HEK293 (cell line): ENCODE data around the gene PCDH12.

ENCODE experiments used
- CTCF ChIA-PET: fragments of 350-600 bp; formaldehyde crosslinking; extraction: SDS; loops from one replicate; lab custom pipeline; 2021; ENCODE audit warnings: antibody characterized with exemption; lab: Yijun Ruan, JAX
- POLR2A ChIA-PET: fragments of 300-600 bp; formaldehyde crosslinking; extraction: SDS; loops from one replicate; lab custom pipeline; 2020; ENCODE audit warnings: antibody characterized with exemption, inconsistent platforms; lab: Yijun Ruan, JAX
- H3K27ac ChIP-seq: fragments of 200-500 bp; sonication (Bioruptor generic); 2 replicates; pipeline ENCODE4 v1.5.1; 2014; ENCODE audit warnings: low read depth, low read length, control low read depth, inconsistent platforms; ENCODE audit errors: extremely low read depth
- H3K36me3 ChIP-seq, 2 experiments: fragments of 200-500 bp in 1 of 2; sonication (Bioruptor generic) in 1 of 2; 1 replicate in 1 of 2; 2 replicates in 1 of 2; pipeline ENCODE4 v1.5.1; 2014 to 2017; ENCODE audit warnings: inconsistent platforms in 2 of 2, low read length in 2 of 2; ENCODE audit not compliant: control insufficient read depth in 2 of 2, insufficient read depth in 1 of 2
- H3K4me1 ChIP-seq: fragments of 200-500 bp; sonication (Bioruptor generic); 2 replicates; pipeline ENCODE4 v1.5.1; 2014; ENCODE audit warnings: mild to moderate bottlenecking, low read length, inconsistent platforms; ENCODE audit not compliant: control insufficient read depth, insufficient read depth
- H3K4me3 ChIP-seq: 2 replicates; pipeline ENCODE4 v1.5.1; 2011; ENCODE audit warnings: low read depth, mild to moderate bottlenecking, control low read depth, low read length, moderate library complexity
- H3K9me3 ChIP-seq: fragments of 200-500 bp; sonication (Bioruptor generic); 2 replicates; pipeline ENCODE4 v1.5.1; 2014; ENCODE audit warnings: low read depth, low read length, inconsistent platforms; ENCODE audit not compliant: control insufficient read depth, insufficient read depth
- AEBP2 ChIP-seq: fragments of 450-650 bp; formaldehyde crosslinking; IDR thresholded peaks from 2 replicates; pipeline ENCODE4 v1.5.1; 2016; ENCODE audit warnings: missing biosample characterization, missing genetic modification characterization, borderline replicate concordance
- KLF8 ChIP-seq: fragments of 450-650 bp; formaldehyde crosslinking; IDR thresholded peaks from 2 replicates; pipeline ENCODE4 v1.5.1; 2016; ENCODE audit warnings: missing biosample characterization, missing genetic modification characterization
- MEIS1 ChIP-seq: sonication (generic); formaldehyde crosslinking; IDR thresholded peaks from 2 replicates; pipeline ENCODE4 v1.8.1; 2022; ENCODE audit warnings: missing genetic modification reagents, mild to moderate bottlenecking, borderline replicate concordance
- OVOL3 ChIP-seq: fragments of 450-650 bp; formaldehyde crosslinking; IDR thresholded peaks from 2 replicates; pipeline ENCODE4 v1.5.1; 2016; ENCODE audit warnings: missing biosample characterization, missing genetic modification characterization
- SALL2 ChIP-seq: fragments of 450-650 bp; formaldehyde crosslinking; IDR thresholded peaks from 2 replicates; pipeline ENCODE4 v1.5.0; 2017; ENCODE audit warnings: missing biosample characterization, mild to moderate bottlenecking, missing genetic modification characterization, borderline replicate concordance
- WT1 ChIP-seq: fragments of 450-650 bp; formaldehyde crosslinking; IDR thresholded peaks from 2 replicates; pipeline ENCODE4 v1.5.1; 2016; ENCODE audit warnings: missing biosample characterization, missing genetic modification characterization
- ZBTB44 ChIP-seq: fragments of 450-650 bp; IDR thresholded peaks from 2 replicates; pipeline ENCODE4 v1.5.1; 2018; ENCODE audit warnings: missing biosample characterization, mild to moderate bottlenecking, missing genetic modification characterization
- ZFHX2 ChIP-seq: fragments of 450-650 bp; formaldehyde crosslinking; conservative IDR thresholded peaks from 2 replicates; pipeline ENCODE4 v1.5.1; 2016; ENCODE audit warnings: missing biosample characterization, missing genetic modification characterization
- ZFP41 ChIP-seq: fragments of 450-650 bp; formaldehyde crosslinking; IDR thresholded peaks from 2 replicates; pipeline ENCODE4 v1.5.1; 2016; ENCODE audit warnings: missing biosample characterization, missing genetic modification characterization, borderline replicate concordance
- ZFP69B ChIP-seq: fragments of 450-650 bp; formaldehyde crosslinking; IDR thresholded peaks from 2 replicates; pipeline ENCODE4 v1.5.1; 2016; ENCODE audit warnings: missing biosample characterization, missing genetic modification characterization
- ZNF121 ChIP-seq: fragments of 450-650 bp; formaldehyde crosslinking; IDR thresholded peaks from 2 replicates; pipeline ENCODE4 v1.5.1; 2016; ENCODE audit warnings: missing biosample characterization, missing genetic modification characterization
- ZNF169 ChIP-seq: fragments of 450-650 bp; formaldehyde crosslinking; IDR thresholded peaks from 2 replicates; pipeline ENCODE4 v1.5.1; 2016; ENCODE audit warnings: missing biosample characterization, missing genetic modification characterization
- ZNF302 ChIP-seq: fragments of 450-650 bp; formaldehyde crosslinking; IDR thresholded peaks from 2 replicates; pipeline ENCODE4 v1.5.1; 2016; ENCODE audit warnings: missing biosample characterization, missing genetic modification characterization, low read depth
- ZNF571 ChIP-seq: fragments of 450-650 bp; formaldehyde crosslinking; IDR thresholded peaks from 2 replicates; pipeline ENCODE4 v1.5.0; 2017; ENCODE audit warnings: missing biosample characterization, missing genetic modification characterization
- ZNF585B ChIP-seq: fragments of 450-650 bp; formaldehyde crosslinking; IDR thresholded peaks from 2 replicates; pipeline ENCODE4 v1.5.1; 2016; ENCODE audit warnings: missing biosample characterization, missing genetic modification characterization
- ZNF610 ChIP-seq: fragments of 450-650 bp; formaldehyde crosslinking; IDR thresholded peaks from 2 replicates; pipeline ENCODE4 v1.5.1; 2016; ENCODE audit warnings: missing biosample characterization, missing genetic modification characterization, borderline replicate concordance
- ZNF626 ChIP-seq: fragments of 450-650 bp; sonication (Bioruptor Pico); formaldehyde crosslinking; IDR thresholded peaks from 2 replicates; pipeline ENCODE4 v1.5.1; 2018; ENCODE audit warnings: missing biosample characterization, missing genetic modification characterization, inconsistent platforms
- ZNF776 ChIP-seq: fragments of 450-650 bp; formaldehyde crosslinking; IDR thresholded peaks from 2 replicates; pipeline ENCODE4 v1.5.0; 2017; ENCODE audit warnings: missing biosample characterization, missing genetic modification characterization, borderline replicate concordance
- ZNF792 ChIP-seq: fragments of 450-650 bp; formaldehyde crosslinking; IDR thresholded peaks from 2 replicates; pipeline ENCODE4 v1.5.1; 2016; ENCODE audit warnings: missing biosample characterization, missing genetic modification characterization
- ZSCAN16 ChIP-seq: fragments of 450-650 bp; formaldehyde crosslinking; IDR thresholded peaks from 2 replicates; pipeline ENCODE4 v1.5.1; 2016; ENCODE audit warnings: missing biosample characterization, missing genetic modification characterization
- ZSCAN30 ChIP-seq: fragments of 450-650 bp; IDR thresholded peaks from 2 replicates; pipeline ENCODE4 v1.5.1; 2018; ENCODE audit warnings: missing biosample characterization, mild to moderate bottlenecking, missing genetic modification characterization, moderate library complexity
- ZSCAN4 ChIP-seq: fragments of 450-650 bp; formaldehyde crosslinking; IDR thresholded peaks from 2 replicates; pipeline ENCODE4 v1.5.1; 2017; ENCODE audit warnings: missing biosample characterization, missing genetic modification characterization
- TF ChIP-seq, protein P1 (sequence below): fragments of 450-650 bp; IDR thresholded peaks from 2 replicates; pipeline ENCODE4 v1.5.1; 2018; ENCODE audit warnings: missing biosample characterization, missing genetic modification characterization
- TF ChIP-seq, protein P2 (sequence below): fragments of 450-650 bp; formaldehyde crosslinking; IDR thresholded peaks from 2 replicates; pipeline ENCODE4 v1.5.1; 2016; ENCODE audit warnings: missing biosample characterization, missing genetic modification characterization

The PCDH12 gene

DNA sequence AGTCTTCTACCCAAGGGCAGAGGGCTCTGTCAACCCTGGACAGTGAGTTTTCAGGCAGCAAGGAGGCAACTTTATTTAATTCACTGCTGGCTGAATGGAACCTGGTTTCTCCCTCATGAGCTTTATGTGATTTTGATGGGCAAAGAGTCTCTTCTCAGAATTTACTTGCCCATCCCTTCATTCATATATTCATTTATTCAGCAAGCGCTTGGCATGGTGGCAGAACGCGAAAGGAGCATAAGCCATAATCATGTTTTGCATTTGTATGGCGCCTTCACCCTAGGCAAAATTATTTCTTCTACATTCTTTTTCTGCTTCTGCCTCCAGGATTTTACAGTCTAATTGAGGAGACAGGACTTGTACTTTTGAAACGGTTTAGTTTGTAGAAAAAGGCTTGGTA is 26.3 kb downstream of the PCDH12 start:
- Histone ChIP-seq H3K36me3 (peaks cover 20 to 95% of the 10 kb centered on the region in 2 experiments), H3K9me3 (no peaks in the 10 kb centered on the region)
- TF ChIP-seq AEBP2 (tag by site-specific recombination) = no peak
- TF ChIP-seq, protein P1, sequence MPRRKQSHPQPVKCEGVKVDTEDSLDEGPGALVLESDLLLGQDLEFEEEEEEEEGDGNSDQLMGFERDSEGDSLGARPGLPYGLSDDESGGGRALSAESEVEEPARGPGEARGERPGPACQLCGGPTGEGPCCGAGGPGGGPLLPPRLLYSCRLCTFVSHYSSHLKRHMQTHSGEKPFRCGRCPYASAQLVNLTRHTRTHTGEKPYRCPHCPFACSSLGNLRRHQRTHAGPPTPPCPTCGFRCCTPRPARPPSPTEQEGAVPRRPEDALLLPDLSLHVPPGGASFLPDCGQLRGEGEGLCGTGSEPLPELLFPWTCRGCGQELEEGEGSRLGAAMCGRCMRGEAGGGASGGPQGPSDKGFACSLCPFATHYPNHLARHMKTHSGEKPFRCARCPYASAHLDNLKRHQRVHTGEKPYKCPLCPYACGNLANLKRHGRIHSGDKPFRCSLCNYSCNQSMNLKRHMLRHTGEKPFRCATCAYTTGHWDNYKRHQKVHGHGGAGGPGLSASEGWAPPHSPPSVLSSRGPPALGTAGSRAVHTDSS (tag by site-specific recombination) = no peak
- no peak for TF ChIP-seq ZNF169 (tag by site-specific recombination)
- no peak for TF ChIP-seq MEIS1 (CRISPR knock-in tag)
- no peak for TF ChIP-seq ZNF585B (tag by site-specific recombination)
- no peak for TF ChIP-seq ZNF626 (tag by site-specific recombination)
- no peak for TF ChIP-seq SALL2 (tag by site-specific recombination)
- TF ChIP-seq, protein P2, sequence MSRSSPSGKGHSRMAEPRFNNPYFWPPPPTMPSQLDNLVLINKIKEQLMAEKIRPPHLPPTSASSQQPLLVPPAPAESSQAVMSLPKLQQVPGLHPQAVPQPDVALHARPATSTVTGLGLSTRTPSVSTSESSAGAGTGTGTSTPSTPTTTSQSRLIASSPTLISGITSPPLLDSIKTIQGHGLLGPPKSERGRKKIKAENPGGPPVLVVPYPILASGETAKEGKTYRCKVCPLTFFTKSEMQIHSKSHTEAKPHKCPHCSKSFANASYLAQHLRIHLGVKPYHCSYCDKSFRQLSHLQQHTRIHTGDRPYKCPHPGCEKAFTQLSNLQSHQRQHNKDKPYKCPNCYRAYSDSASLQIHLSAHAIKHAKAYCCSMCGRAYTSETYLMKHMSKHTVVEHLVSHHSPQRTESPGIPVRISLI (tag by site-specific recombination) = no peak
- no peak for TF ChIP-seq ZNF121 (tag by site-specific recombination)
- TF ChIP-seq ZBTB44 (tag by site-specific recombination) = no peak
- no peak for TF ChIP-seq ZNF571 (tag by site-specific recombination)
- no peak for TF ChIP-seq ZNF792 (tag by site-specific recombination)
- no peak for TF ChIP-seq ZSCAN16 (tag by site-specific recombination)
- TF ChIP-seq, all 188 proteins: peak for 0
- H3K4me3 ChIP-seq = no peak overlapping the region
- ChIA-PET CTCF (no interaction called here), POLR2A (no interaction called here)
- no peaks in the 10 kb centered on the region for H3K4me1 ChIP-seq
- no peak overlapping the region for H3K27ac ChIP-seq

GRCh38 chr5:141929398-141930058 is 28.5 kb downstream of the PCDH12 start:
- ChIA-PET CTCF (no interaction called here), POLR2A (no interaction called here)
- no peak overlapping the region for H3K4me3 ChIP-seq
- no peak overlapping the region for H3K27ac ChIP-seq
- TF ChIP-seq ZNF302 (tag by site-specific recombination) = no peak
- no peak for TF ChIP-seq OVOL3 (tag by site-specific recombination)
- no peak for TF ChIP-seq ZFHX2 (tag by site-specific recombination)
- no peak for TF ChIP-seq ZNF776
- TF ChIP-seq ZFP41 (tag by site-specific recombination) = no peak
- TF ChIP-seq WT1 = no peak
- TF ChIP-seq ZSCAN4 = no peak
- no peak for TF ChIP-seq ZSCAN30 (tag by site-specific recombination)
- TF ChIP-seq ZNF610 = no peak
- no peak for TF ChIP-seq KLF8
- no peak for TF ChIP-seq ZFP69B (tag by site-specific recombination)
- H3K4me1 ChIP-seq = no peaks in the 10 kb centered on the region
- H3K36me3 ChIP-seq = peaks cover 29 to 88% of the 10 kb centered on the region in 2 experiments
- H3K9me3 ChIP-seq = no peaks in the 10 kb centered on the region
